ENCODE measurements around the gene ZNF20.

GRCh38 chr19:12117201-12117970, 22.8 kb downstream of the ZNF20 start:
- TF ChIP-seq GATA2 (IDR thresholded peaks at IDR 0.05; ENCODE audit: low read depth, low read length): no peak
- TF ChIP-seq GATA3 (IDR thresholded peaks at IDR 0.05; ENCODE audit: low read depth, low read length): no peak

Measured in SH-SY5Y (cell line).